Mesenchymal stem cell (in vitro differentiated cells and primary cell): ENCODE results near the gene HPS3.

ENCODE experiments used
- DNase-seq: peaks from one replicate; pipeline ENCODE4 v3.0.0-alpha.2; 2013
- H2AFZ ChIP-seq: one replicate; pipeline ENCODE4 v1.6.1; 2013; ENCODE audit warnings: low read depth, mild to moderate bottlenecking, control low read depth, inconsistent platforms, low read length, moderate library complexity
- H2AK5ac ChIP-seq: 2 replicates; pipeline ENCODE4 v1.6.1; 2013; ENCODE audit warnings: low read length, moderate library complexity, mild to moderate bottlenecking, inconsistent platforms; ENCODE audit not compliant: severe bottlenecking
- H2BK120ac ChIP-seq: one replicate; pipeline ENCODE4 v1.6.1; 2013; ENCODE audit warnings: low read depth, mild to moderate bottlenecking, inconsistent platforms, low read length, moderate library complexity
- H2BK12ac ChIP-seq, 2 experiments: one replicate each; pipeline ENCODE4 v1.6.1; 2013; ENCODE audit warnings: inconsistent platforms in 2 of 2, low read length in 2 of 2, mild to moderate bottlenecking in 2 of 2, moderate library complexity in 2 of 2, control low read depth in 1 of 2
- H2BK15ac ChIP-seq: one replicate; pipeline ENCODE4 v1.6.1; 2013; ENCODE audit warnings: mild to moderate bottlenecking, low read depth, inconsistent platforms; ENCODE audit not compliant: poor library complexity, severe bottlenecking
- H2BK5ac ChIP-seq: 2 replicates; pipeline ENCODE4 v1.6.1; 2013; ENCODE audit warnings: low read depth, mild to moderate bottlenecking, low read length, control low read depth, inconsistent platforms; ENCODE audit not compliant: poor library complexity, severe bottlenecking
- H3K14ac ChIP-seq, 2 experiments: one replicate each; pipeline ENCODE4 v1.6.1; 2013; ENCODE audit warnings: inconsistent platforms in 2 of 2, low read length in 2 of 2, control low read depth in 1 of 2, mild to moderate bottlenecking in 1 of 2, moderate library complexity in 1 of 2
- H3K18ac ChIP-seq, 2 experiments: one replicate each; pipeline ENCODE4 v1.6.1; 2013; ENCODE audit warnings: inconsistent platforms in 2 of 2, low read length in 2 of 2, control low read depth in 1 of 2, low read depth in 1 of 2, mild to moderate bottlenecking in 1 of 2
- H3K23ac ChIP-seq, 2 experiments: one replicate each; pipeline ENCODE4 v1.6.1; 2013; ENCODE audit warnings: inconsistent platforms in 2 of 2, low read length in 2 of 2, mild to moderate bottlenecking in 2 of 2, moderate library complexity in 2 of 2, control low read depth in 1 of 2
- H3K27ac ChIP-seq: 2 replicates; pipeline ENCODE4 v1.5.1; 2013; ENCODE audit warnings: mild to moderate bottlenecking, moderate library complexity, low read length, control low read depth, inconsistent platforms; ENCODE audit not compliant: poor library complexity, severe bottlenecking
- H3K27me3 ChIP-seq, 2 experiments: 2 replicates each; pipeline versions ENCODE4 v1.6.1 to v1.7.0; 2013; ENCODE audit warnings: low read length in 2 of 2, mild to moderate bottlenecking in 2 of 2, moderate library complexity in 2 of 2, control low read depth in 1 of 2, inconsistent platforms in 1 of 2; ENCODE audit not compliant: control insufficient read depth in 1 of 2, insufficient read depth in 1 of 2
- H3K36me3 ChIP-seq, 2 experiments: 2 replicates each; pipeline versions ENCODE4 v1.6.1 to v1.7.0; 2013; ENCODE audit warnings: low read length in 2 of 2, control low read depth in 1 of 2, inconsistent platforms in 1 of 2, low read depth in 1 of 2, mild to moderate bottlenecking in 1 of 2; ENCODE audit not compliant: insufficient read depth in 2 of 2, control insufficient read depth in 1 of 2
- H3K4ac ChIP-seq, 2 experiments: one replicate each; pipeline ENCODE4 v1.6.1; 2013; ENCODE audit warnings: inconsistent platforms in 2 of 2, low read length in 2 of 2, mild to moderate bottlenecking in 2 of 2, moderate library complexity in 2 of 2, control low read depth in 1 of 2, low read depth in 1 of 2
- H3K4me1 ChIP-seq: 2 replicates; pipeline ENCODE4 v1.6.1; 2013; ENCODE audit warnings: low read depth, low read length, control low read depth; ENCODE audit not compliant: control insufficient read depth, insufficient read depth
- H3K4me2 ChIP-seq: 2 replicates; pipeline ENCODE4 v1.6.1; 2013; ENCODE audit warnings: low read length, mild to moderate bottlenecking, inconsistent platforms; ENCODE audit not compliant: poor library complexity, severe bottlenecking
- H3K4me3 ChIP-seq, 2 experiments: 2 replicates each; pipeline versions ENCODE4 v1.5.1 to v1.7.0; 2013; ENCODE audit warnings: low read length in 2 of 2, mild to moderate bottlenecking in 2 of 2, control low read depth in 1 of 2, low read depth in 1 of 2; ENCODE audit not compliant: insufficient read depth in 1 of 2
- H3K79me1 ChIP-seq: replicated peaks from 2 replicates; pipeline ENCODE4 v1.6.1; 2013; ENCODE audit warnings: mild to moderate bottlenecking, control low read depth, low read length, inconsistent platforms; ENCODE audit not compliant: poor library complexity, severe bottlenecking
- H3K9ac ChIP-seq: 2 replicates; pipeline ENCODE4 v1.7.0; 2013; ENCODE audit warnings: mild to moderate bottlenecking, low read length, moderate library complexity
- H3K9me3 ChIP-seq: 2 replicates; pipeline ENCODE4 v1.7.0; 2013; ENCODE audit warnings: mild to moderate bottlenecking, low read length; ENCODE audit not compliant: control insufficient read depth
- H4K8ac ChIP-seq: one replicate; pipeline ENCODE4 v1.6.1; 2013; ENCODE audit warnings: inconsistent platforms, mild to moderate bottlenecking, low read length, moderate library complexity
- H4K91ac ChIP-seq: one replicate; pipeline ENCODE4 v1.6.1; 2013; ENCODE audit warnings: mild to moderate bottlenecking, low read length, inconsistent platforms
- WGBS: methylation state at CpG from one replicate; pipeline ENCODE4 v1.1.7; 2013; ENCODE audit warnings: mixed read lengths; 5-methylcytosine and 5-hydroxymethylcytosine counted together

HPS3 gene

DNA sequence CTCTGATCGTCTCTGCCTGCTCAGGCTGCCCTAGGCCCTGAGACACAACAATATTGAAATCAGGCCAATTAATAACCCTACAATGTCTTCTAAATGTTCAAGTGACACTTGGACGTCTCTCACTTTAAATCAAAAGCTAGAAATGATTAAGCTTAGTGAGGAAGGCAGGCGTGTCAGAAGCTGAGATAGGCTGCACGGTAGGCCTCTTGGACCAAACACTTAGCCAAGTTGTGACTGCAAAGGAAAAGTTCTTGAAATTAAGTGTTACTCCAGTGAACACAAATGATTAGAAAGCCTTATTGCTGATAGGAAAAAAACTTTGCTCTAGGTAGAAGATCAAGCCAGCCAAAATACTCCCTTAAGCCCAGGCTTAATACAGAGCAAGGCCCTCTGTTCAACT lies 2.2 kb downstream of the HPS3 start:
- WGBS = 91% methylated on average over 3 of the region's 4 CpGs
- no peak overlapping the region for H2BK5ac ChIP-seq

DNA sequence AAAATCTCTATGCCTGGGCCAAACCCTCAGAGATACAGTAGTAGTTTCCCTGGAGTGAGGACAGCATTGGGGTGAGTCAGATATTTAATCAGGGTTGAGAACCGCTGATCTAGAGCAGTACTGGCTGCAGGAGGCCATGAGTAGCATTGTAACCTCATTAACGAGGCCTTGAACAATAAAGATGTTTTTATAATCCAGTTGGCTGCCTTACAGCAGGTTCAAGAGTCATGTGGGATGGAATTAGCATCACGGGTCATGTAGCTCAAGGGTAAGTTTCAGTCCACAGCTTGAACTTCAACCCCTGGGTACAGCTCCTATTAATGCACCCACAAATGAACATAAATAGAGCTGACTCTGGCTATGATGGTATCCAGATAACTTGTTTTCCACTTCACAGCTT lies 5.1 kb downstream of the HPS3 start:
- peak overlapping the region; percentile 10 for H3K9ac ChIP-seq
- H3K36me3 ChIP-seq = peaks cover 0 to 7% of the 10 kb centered on the region in 2 experiments
- no peak overlapping the region for H3K4me3 ChIP-seq
- H3K23ac ChIP-seq = no peak overlapping the region
- no peak overlapping the region for H2BK15ac ChIP-seq
- peaks cover 4% of the 10 kb centered on the region for H3K4me1 ChIP-seq
- H2AFZ ChIP-seq = no peak overlapping the region
- no peak overlapping the region for H4K8ac ChIP-seq
- no peak overlapping the region for H2BK12ac ChIP-seq
- no peak overlapping the region for H2BK120ac ChIP-seq
- no peak overlapping the region for H4K91ac ChIP-seq
- no peak overlapping the region for H3K14ac ChIP-seq
- peak; percentile 37 for DNase-seq
- no peaks in the 10 kb centered on the region for H3K27me3 ChIP-seq
- no peaks in the 10 kb centered on the region for H3K9me3 ChIP-seq
- H3K27ac ChIP-seq = no peak overlapping the region
- H2AK5ac ChIP-seq = no peak overlapping the region
- H3K18ac ChIP-seq = no peak overlapping the region
- peaks cover 15% of the 10 kb centered on the region for H3K79me1 ChIP-seq
- H3K4ac ChIP-seq = no peak overlapping the region
- 83% methylated on average over 3 of the region's 3 CpGs for WGBS
- no peak overlapping the region for H3K4me2 ChIP-seq
- H2BK5ac ChIP-seq = no peak overlapping the region

More for the DNA sequence above, 2.2 kb downstream of the HPS3 start:
- H2BK15ac ChIP-seq = no peak overlapping the region
- H3K14ac ChIP-seq = no peak overlapping the region
- peak overlapping the region; percentile 32 for H3K4me2 ChIP-seq
- H2BK120ac ChIP-seq = no peak overlapping the region
- peak overlapping the region in 1 of 2 experiments; percentile 95 for H3K4me3 ChIP-seq
- H3K9ac ChIP-seq = peak overlapping the region; percentile 93
- H4K91ac ChIP-seq = no peak overlapping the region
- H3K27me3 ChIP-seq = no peaks in the 10 kb centered on the region
- no peak overlapping the region for H2BK12ac ChIP-seq
- DNase-seq = no peak
- H4K8ac ChIP-seq = no peak overlapping the region
- peaks cover 0 to 7% of the 10 kb centered on the region in 2 experiments for H3K36me3 ChIP-seq
- peaks cover 15% of the 10 kb centered on the region for H3K79me1 ChIP-seq
- H3K18ac ChIP-seq = peak overlapping the region in 1 of 2 experiments; percentile 57
- H2AK5ac ChIP-seq = no peak overlapping the region
- H3K4me1 ChIP-seq = peaks cover 4% of the 10 kb centered on the region
- no peak overlapping the region for H2AFZ ChIP-seq
- H3K23ac ChIP-seq = no peak overlapping the region
- no peaks in the 10 kb centered on the region for H3K9me3 ChIP-seq
- H3K4ac ChIP-seq = no peak overlapping the region
- H3K27ac ChIP-seq = no peak overlapping the region

DNA sequence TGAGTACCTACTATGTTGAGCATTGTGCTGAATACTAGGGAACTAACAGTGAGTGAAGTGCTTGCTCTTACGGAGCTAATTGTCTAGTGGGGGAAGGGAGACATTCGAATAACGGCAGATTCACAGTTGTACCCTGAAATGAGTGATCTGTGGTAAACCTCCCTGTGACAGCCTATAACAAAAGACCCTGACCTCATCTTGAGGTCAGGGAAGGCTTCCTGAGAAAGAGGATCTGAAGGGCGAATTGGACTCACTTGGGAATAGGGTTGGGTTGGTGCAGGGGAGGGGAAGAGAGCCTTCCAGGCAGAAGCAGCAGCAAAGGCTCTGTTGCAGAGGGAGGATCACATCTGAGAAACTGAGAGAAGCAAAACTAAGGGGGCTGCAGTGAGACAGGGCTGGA lies 13.2 kb downstream of the HPS3 start:
- Histone ChIP-seq H2BK12ac (no peak overlapping the region), H3K9me3 (no peaks in the 10 kb centered on the region), H2AK5ac (no peak overlapping the region), H3K36me3 (peaks cover 3 to 71% of the 10 kb centered on the region in 2 experiments), H4K8ac (no peak overlapping the region), H3K9ac (no peak overlapping the region), H2BK5ac (no peak overlapping the region), H3K27me3 (no peaks in the 10 kb centered on the region), H3K14ac (no peak overlapping the region), H3K4me1 (no peaks in the 10 kb centered on the region), H2BK120ac (no peak overlapping the region), H3K18ac (no peak overlapping the region), H4K91ac (no peak overlapping the region), H2AFZ (no peak overlapping the region), H3K23ac (no peak overlapping the region), H3K27ac (no peak overlapping the region), H3K4me2 (no peak overlapping the region), H3K79me1 (peaks cover 11% of the 10 kb centered on the region), H2BK15ac (no peak overlapping the region), H3K4me3 (no peak overlapping the region), H3K4ac (no peak overlapping the region)
- no peak for DNase-seq
- 73% methylated on average over 4 of the region's 4 CpGs for WGBS

DNA sequence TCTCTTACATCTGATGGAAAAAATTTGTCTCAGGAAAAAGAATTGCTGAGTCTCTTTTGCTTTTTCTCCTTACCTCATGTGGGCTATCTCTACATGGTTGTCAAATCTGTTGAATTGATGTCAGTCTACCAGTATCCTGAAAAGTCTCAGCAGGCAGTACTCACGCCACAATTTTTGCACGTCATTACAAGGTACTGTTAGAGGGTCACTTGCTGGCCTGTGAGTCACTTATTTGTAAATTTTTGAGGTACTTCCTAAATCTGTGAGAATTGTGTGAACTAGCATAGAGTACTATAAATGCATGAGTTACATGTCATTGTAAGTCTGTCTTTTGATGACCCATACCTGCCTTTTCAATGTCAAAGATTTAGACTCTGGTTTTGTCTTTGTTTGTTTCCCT lies 15.9 kb downstream of the HPS3 start:
- Histone ChIP-seq H3K9ac (no peak overlapping the region), H3K9me3 (no peaks in the 10 kb centered on the region), H4K8ac (no peak overlapping the region), H3K27ac (no peak overlapping the region), H3K23ac (no peak overlapping the region), H3K36me3 (peaks cover 4 to 79% of the 10 kb centered on the region in 2 experiments), H3K18ac (no peak overlapping the region), H3K4me3 (no peak overlapping the region), H3K4ac (no peak overlapping the region), H3K4me1 (no peaks in the 10 kb centered on the region), H3K4me2 (no peak overlapping the region), H2BK5ac (no peak overlapping the region), H2AK5ac (no peak overlapping the region), H3K14ac (no peak overlapping the region), H2BK12ac (no peak overlapping the region), H3K79me1 (peaks cover 13% of the 10 kb centered on the region), H2AFZ (no peak overlapping the region), H3K27me3 (no peaks in the 10 kb centered on the region), H2BK15ac (no peak overlapping the region), H4K91ac (no peak overlapping the region), H2BK120ac (no peak overlapping the region)
- no peak for DNase-seq
- WGBS = 85% methylated on average over 2 of the region's 2 CpGs
